GM12872 (cell line): ENCODE results near the gene BIRC6.

Experiments used
- TF ChIP-seq, protein P1 (sequence below): IDR thresholded peaks from 3 replicates; pipeline ENCODE4 v1.5.1; 2011; ENCODE audit warnings: low read depth, mild to moderate bottlenecking, low read length, moderate library complexity; ENCODE audit not compliant: insufficient read depth

Gene BIRC6

DNA sequence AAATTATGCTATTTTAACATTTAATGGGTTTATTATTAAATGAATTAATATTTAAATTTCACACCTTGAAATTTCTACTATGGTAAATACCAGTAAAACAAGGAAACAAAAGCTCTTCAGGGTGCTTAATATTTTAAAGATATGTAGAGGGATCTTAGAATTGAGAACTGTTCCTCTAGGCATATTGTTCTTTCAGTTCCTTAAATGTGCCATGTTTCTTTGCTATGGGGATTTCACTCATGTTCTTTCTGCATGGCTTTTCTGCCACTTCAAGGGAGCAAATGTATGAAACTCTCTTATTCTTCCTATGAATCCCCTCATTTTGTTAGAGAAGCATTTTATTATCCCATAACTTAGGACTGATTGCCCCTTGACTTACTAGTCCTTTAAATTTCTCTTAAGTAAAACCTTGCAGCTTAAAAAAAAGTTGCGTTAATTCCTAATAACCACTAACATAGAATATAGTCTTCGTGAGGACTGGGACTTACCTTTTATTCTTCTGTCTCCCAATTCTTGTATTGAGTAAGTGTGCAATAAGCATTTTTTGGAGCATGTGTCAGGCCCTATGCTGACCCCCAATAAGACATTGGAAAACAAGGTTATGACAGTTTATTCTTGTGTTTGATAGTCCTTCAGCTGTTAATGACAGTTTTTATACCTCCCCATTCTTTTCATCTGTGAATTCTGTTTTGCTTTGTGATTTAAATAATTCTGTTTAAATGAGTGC lies 95.7 kb downstream of the BIRC6 start:
- TF ChIP-seq, protein P1, sequence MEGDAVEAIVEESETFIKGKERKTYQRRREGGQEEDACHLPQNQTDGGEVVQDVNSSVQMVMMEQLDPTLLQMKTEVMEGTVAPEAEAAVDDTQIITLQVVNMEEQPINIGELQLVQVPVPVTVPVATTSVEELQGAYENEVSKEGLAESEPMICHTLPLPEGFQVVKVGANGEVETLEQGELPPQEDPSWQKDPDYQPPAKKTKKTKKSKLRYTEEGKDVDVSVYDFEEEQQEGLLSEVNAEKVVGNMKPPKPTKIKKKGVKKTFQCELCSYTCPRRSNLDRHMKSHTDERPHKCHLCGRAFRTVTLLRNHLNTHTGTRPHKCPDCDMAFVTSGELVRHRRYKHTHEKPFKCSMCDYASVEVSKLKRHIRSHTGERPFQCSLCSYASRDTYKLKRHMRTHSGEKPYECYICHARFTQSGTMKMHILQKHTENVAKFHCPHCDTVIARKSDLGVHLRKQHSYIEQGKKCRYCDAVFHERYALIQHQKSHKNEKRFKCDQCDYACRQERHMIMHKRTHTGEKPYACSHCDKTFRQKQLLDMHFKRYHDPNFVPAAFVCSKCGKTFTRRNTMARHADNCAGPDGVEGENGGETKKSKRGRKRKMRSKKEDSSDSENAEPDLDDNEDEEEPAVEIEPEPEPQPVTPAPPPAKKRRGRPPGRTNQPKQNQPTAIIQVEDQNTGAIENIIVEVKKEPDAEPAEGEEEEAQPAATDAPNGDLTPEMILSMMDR = no peak

DNA sequence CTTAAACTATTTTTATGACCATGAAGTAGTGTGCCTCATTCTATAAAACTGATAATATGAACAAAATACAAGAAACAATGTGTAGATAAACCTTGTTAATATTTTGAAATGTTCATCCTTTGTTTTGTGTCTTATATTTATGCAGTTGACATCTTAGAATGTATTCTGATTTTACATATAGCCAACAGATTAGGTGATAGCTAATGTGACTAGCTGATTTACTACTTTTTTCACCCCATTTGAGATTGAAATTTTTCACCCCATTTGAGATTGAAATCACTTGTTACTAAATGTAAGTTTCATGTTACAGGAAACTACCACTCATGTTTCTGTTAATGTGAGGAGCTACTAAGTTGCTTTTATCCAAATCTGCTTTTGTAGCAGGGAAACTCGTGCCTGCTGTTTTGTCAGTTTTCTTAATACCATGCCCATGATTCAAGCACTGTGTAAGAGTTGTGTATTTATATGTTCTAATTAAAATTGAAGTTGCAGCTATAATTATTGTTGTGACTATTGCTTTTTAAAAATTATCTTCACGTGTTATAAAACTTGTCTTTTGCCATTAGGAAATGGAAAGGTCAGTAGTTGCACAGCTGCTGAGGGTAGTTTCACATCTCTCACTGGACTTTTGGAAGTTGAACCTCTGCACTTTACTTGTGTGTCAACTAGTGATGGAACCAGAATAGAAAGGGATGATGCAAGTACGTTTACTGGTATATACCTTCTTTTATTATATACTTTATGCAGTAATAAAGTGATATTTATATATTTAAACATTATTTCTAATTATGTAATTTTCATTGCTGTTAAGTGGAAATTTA lies 96.6 kb downstream of the BIRC6 start:
- TF ChIP-seq, protein P1 = no peak

DNA sequence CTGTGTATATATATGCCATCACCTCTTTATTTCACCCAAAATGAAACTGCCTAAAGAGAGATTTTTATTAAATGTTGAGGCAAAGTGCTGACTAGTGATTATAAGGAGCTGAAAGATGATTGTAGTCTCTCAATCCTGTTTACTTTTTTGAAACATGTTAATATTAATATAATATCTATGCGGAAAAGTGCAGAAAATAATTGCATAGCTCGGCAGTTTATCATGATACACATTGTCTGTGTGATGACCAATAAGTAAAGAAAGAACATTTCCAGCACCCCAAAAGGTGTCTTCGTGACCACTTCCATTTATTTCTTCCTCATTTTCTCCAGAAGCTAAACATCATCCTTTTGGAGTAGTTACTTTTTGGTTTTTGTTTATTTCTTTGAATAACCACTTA lies 99.0 kb downstream of the BIRC6 start:
- TF ChIP-seq, protein P1 = no peak

DNA sequence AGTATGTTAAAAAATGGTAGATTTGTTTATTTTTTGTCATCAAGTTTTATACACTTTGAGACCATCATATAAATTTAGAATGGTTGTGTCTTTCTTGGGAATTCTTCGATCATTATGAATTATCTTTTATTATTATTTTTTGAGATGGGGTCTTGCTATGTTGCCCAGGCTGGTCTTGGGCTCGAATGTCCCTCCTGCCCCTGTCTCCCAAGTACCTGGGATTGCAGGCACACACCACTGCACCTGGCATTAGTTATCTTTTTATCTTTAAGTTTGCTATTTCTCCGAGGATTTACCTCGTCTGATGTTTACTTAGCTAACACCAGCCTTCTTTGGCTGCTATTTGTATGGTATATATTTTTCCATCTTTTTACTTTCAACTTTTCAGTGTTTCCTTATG lies 100.0 kb downstream of the BIRC6 start:
- TF ChIP-seq, protein P1 = no peak

DNA sequence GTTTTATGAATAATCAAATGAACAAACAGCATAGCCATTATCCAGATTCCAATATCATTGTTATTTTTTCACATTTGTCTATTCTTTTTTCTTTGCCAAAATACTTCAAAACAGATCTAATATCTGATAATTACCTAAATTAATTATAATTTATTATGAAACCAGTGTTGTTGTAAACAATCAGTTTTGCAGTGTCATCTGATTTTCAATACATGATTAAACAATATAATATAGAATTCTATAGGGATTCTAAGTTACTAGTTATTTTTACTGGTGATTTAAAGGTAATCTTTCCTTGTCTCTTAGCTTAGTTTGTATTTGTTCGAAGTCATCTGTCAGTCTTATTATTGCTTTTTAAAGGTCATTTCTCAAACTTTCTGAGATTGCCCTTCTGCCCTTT lies 101.0 kb downstream of the BIRC6 start:
- TF ChIP-seq, protein P1 = no peak

DNA sequence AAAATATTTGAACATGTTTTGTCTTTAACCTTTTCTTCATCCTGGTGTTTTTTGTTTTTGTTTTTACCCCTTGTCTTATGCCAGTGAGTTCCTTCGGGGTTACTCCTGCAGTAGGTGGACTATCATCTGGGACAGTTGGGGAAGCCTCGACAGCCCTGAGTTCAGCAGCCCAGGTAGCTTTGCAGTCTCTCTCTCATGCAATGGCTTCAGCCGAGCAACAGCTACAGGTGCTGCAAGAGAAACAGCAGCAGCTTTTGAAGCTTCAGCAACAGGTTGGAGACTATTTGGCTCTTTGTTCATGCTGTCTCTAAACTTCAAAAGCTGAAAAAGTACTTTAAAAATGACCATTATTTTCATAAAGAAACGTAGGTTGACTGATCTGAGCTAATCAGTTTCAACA lies 106.3 kb downstream of the BIRC6 start:
- TF ChIP-seq, protein P1 = no peak

DNA sequence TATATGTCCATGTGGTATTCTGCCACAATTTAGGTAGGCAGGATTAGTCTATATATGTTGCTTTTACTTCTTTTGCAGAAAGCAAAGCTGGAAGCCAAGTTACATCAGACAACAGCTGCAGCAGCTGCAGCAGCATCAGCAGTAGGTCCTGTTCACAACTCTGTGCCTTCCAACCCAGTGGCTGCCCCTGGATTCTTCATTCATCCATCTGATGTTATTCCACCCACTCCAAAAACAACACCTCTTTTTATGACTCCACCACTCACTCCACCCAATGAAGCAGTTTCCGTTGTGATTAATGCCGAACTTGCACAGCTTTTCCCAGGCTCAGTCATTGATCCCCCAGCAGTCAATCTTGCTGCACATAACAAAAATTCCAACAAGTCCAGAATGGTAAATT lies 107.6 kb downstream of the BIRC6 start:
- TF ChIP-seq, protein P1 = no peak
